NT2/D1 (cell line): ENCODE measurements around the gene RYR2.

Experiments used
- YY1 ChIP-seq: IDR thresholded peaks from 2 replicates; pipeline ENCODE4 v1.6.1; 2011; ENCODE audit not compliant: insufficient read length, insufficient read depth
- ZNF274 ChIP-seq: IDR thresholded peaks from 2 replicates; pipeline ENCODE4 v1.6.1; 2011; ENCODE audit warnings: mild to moderate bottlenecking, low read depth, low read length

DNA sequence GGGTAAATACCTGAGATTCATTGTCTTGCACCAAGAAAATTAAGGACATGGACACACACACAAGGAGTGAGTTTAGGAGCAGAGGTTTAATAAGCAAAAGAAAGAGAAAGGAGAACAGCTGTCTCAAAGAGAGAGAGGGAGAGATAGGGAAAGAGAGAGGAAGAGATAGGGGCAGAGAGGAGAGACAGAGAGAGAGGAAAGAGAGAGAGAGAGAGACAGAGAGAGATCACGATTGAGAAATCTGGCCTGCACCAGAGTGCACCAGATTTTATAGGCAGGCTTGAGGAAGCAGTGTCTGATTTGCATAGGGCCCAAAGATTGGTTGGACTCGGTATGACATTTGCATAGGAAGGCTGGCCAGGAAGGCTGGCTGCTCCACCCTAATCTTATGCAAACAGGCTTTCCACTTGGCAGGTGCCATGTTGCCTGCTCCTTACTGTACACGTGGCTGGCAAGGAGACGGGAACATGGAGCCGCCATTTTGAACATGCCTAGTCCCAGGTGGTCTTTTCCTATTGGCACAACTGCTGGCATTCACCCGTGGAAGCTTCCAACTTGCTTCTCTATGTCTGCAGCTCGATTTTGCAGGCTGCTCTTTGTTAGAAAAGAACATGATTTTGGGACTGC lies 428.8 kb downstream of the RYR2 start:
- TF ChIP-seq ZNF274 (no peak), YY1 (no peak)
